Kidney epithelial cell (primary cell): ENCODE measurements around the gene ATXN1. TPM values are rescaled to one million over a fixed set of nuclear protein-coding genes. Genes with fewer than 3 reads are reported as not detected.
"Not testable (repeated sequence)": the region's sequence is repeated elsewhere in the genome, so short reads cannot be mapped to it uniquely, and the experiment has no call there.

Source experiments
- DNase-seq: peaks from one replicate; pipeline ENCODE4 v3.0.0-alpha.2; 2010; ENCODE audit warnings: low read depth
- H3K27me3 ChIP-seq: 2 replicates; pipeline ENCODE4 v1.6.0; 2011; ENCODE audit warnings: low read length; ENCODE audit not compliant: control insufficient read depth, insufficient read depth
- H3K36me3 ChIP-seq: 2 replicates; pipeline ENCODE4 v1.5.1; 2011; ENCODE audit warnings: low read length; ENCODE audit not compliant: control insufficient read depth, insufficient read depth
- H3K4me3 ChIP-seq: 2 replicates; pipeline ENCODE4 v1.5.1; 2011; ENCODE audit warnings: low read depth, mild to moderate bottlenecking, control low read depth, low read length
- CTCF ChIP-seq: IDR thresholded peaks from 2 replicates; pipeline ENCODE4 v1.5.1; 2011; ENCODE audit warnings: mild to moderate bottlenecking, moderate library complexity, low read length, control low read depth, inconsistent platforms; ENCODE audit not compliant: insufficient read depth, poor library complexity, severe bottlenecking
- total RNA-seq: library from RNA; depleted of rRNA; stranded (reverse); fragments of >200 nt; gene quantifications from 2 replicates; pipeline ENCODE4 v1.2.3, GENCODE V29; 2015

ATXN1 gene
- total RNA-seq, 1 donor from 2014 or later: 12.5 TPM

GRCh38 chr6:16273256-16273655 lies 488.0 kb downstream of the ATXN1 start:
- Histone ChIP-seq H3K36me3 (no peaks in the 10 kb centered on the region), H3K27me3 (no peaks in the 10 kb centered on the region), H3K4me3 (no peak overlapping the region)
- no peak for DNase-seq
- TF ChIP-seq CTCF: no peak

- no peak overlapping the region for H3K4me3 ChIP-seq
- H3K27me3 ChIP-seq: no peaks in the 10 kb centered on the region
- H3K36me3 ChIP-seq: no peaks in the 10 kb centered on the region
- no peak for DNase-seq
- no peak for TF ChIP-seq CTCF
These were observed 489.1 kb downstream of the ATXN1 start for GRCh38 chr6:16272201-16272600.

GRCh38 chr6:16271428-16271827 lies 489.8 kb downstream of the ATXN1 start:
- H3K36me3 ChIP-seq: no peaks in the 10 kb centered on the region
- no peaks in the 10 kb centered on the region for H3K27me3 ChIP-seq
- no peak for DNase-seq
- TF ChIP-seq CTCF: no peak
- H3K4me3 ChIP-seq: no peak overlapping the region

- H3K4me3 ChIP-seq: no peak overlapping the region
- TF ChIP-seq CTCF: no peak
- no peaks in the 10 kb centered on the region for H3K27me3 ChIP-seq
- DNase-seq: no peak
- H3K36me3 ChIP-seq: no peaks in the 10 kb centered on the region
These were observed 491.0 kb downstream of the ATXN1 start for GRCh38 chr6:16270178-16270794.

- H3K27me3 ChIP-seq, H3K4me3 ChIP-seq, DNase-seq, H3K36me3 ChIP-seq: not testable (repeated sequence)
These were observed 491.7 kb downstream of the ATXN1 start for GRCh38 chr6:16269442-16270070.

GRCh38 chr6:16267428-16268263 lies 493.6 kb downstream of the ATXN1 start:
- TF ChIP-seq CTCF: no peak
- Histone ChIP-seq H3K36me3 (no peaks in the 10 kb centered on the region), H3K27me3 (no peaks in the 10 kb centered on the region), H3K4me3 (no peak overlapping the region)
- no peak for DNase-seq
